ENCODE measurements around the gene ORMDL2. TPM values are rescaled to one million over a fixed set of nuclear protein-coding genes. Genes with fewer than 3 reads are reported as not detected.

Gene ORMDL2
- total RNA-seq, 4 donors from 2014 or later: 29.9 to 31.9 (median 31.1) TPM

DNA sequence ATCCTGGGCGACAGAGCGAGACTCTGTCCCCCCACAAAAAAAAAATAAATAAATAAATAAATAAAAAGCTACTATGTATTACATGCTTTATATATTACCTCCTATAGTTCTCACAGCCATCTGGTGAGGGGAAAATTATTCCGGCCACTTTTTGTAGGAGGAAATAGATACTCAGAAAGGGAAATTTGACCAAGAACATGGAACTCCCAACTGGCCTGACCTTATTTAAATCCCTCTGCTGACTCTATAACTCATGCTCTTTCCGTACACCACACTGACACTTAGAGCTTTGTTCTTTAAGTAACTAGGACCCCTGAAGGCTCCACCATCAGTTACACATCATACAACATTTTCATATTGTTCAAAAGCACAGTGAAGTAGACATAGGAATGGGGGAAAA lies 27.1 kb downstream of the ORMDL2 start:
- H3K27me3 ChIP-seq: peaks cover 0 to 20% (median 0%) of the 10 kb centered on the region in 4 donors
- WGBS, 2 donors: 88 to 92% methylated on average over 4 of the region's 4 CpGs
- H3K27ac ChIP-seq: peak overlapping the region in 2 of 4 donors; percentile 28 to 91
- intact Hi-C loops (cut with DNase I): no loop called here
- peaks cover 0 to 37% (median 5%) of the 10 kb centered on the region in 3 donors for H3K4me1 ChIP-seq
- no peak for DNase-seq
- no peaks in the 10 kb centered on the region for H3K9me3 ChIP-seq
- H3K4me3 ChIP-seq: no peak overlapping the region
- TF ChIP-seq POLR2A (IDR thresholded peaks at IDR 0.05): no peak
- TF ChIP-seq, protein P1, sequence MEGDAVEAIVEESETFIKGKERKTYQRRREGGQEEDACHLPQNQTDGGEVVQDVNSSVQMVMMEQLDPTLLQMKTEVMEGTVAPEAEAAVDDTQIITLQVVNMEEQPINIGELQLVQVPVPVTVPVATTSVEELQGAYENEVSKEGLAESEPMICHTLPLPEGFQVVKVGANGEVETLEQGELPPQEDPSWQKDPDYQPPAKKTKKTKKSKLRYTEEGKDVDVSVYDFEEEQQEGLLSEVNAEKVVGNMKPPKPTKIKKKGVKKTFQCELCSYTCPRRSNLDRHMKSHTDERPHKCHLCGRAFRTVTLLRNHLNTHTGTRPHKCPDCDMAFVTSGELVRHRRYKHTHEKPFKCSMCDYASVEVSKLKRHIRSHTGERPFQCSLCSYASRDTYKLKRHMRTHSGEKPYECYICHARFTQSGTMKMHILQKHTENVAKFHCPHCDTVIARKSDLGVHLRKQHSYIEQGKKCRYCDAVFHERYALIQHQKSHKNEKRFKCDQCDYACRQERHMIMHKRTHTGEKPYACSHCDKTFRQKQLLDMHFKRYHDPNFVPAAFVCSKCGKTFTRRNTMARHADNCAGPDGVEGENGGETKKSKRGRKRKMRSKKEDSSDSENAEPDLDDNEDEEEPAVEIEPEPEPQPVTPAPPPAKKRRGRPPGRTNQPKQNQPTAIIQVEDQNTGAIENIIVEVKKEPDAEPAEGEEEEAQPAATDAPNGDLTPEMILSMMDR (IDR thresholded peaks at IDR 0.05): no peak
- no peaks in the 10 kb centered on the region for H3K36me3 ChIP-seq

DNA sequence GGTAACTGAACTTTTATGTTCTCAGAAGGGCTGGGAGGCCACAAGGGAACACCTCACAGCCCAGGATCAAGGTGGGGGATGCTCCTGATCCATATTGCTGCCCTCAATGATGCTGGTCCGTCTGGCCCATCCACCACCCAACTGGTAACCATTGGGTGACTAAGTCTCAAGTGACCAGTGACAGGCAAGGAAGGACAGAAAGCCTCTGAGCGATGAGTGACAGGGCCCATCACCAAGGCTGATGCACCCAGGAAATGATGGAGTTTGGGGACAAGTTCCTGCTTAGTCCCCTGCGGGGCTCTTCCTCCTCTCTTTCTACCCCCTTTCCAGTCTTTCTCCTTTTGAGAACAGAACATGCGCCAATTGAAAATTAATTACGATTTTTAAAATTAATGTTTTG lies 27.5 kb downstream of the ORMDL2 start:
- DNase-seq: no peak
- H3K4me3 ChIP-seq: no peak overlapping the region
- intact Hi-C loops (cut with DNase I): no loop called here
- 77 to 78% methylated on average over 4 to 5 of the region's 5 CpGs for WGBS, 2 donors
- no peaks in the 10 kb centered on the region for H3K36me3 ChIP-seq
- H3K4me1 ChIP-seq: peaks cover 0 to 37% (median 5%) of the 10 kb centered on the region in 3 donors
- H3K27me3 ChIP-seq: peaks cover 0 to 24% (median 0%) of the 10 kb centered on the region in 4 donors
- peak overlapping the region in 2 of 4 donors; percentile 28 to 91 for H3K27ac ChIP-seq
- TF ChIP-seq, protein P1 (IDR thresholded peaks at IDR 0.05): no peak
- TF ChIP-seq POLR2A (IDR thresholded peaks at IDR 0.05): no peak
- H3K9me3 ChIP-seq: no peaks in the 10 kb centered on the region

DNA sequence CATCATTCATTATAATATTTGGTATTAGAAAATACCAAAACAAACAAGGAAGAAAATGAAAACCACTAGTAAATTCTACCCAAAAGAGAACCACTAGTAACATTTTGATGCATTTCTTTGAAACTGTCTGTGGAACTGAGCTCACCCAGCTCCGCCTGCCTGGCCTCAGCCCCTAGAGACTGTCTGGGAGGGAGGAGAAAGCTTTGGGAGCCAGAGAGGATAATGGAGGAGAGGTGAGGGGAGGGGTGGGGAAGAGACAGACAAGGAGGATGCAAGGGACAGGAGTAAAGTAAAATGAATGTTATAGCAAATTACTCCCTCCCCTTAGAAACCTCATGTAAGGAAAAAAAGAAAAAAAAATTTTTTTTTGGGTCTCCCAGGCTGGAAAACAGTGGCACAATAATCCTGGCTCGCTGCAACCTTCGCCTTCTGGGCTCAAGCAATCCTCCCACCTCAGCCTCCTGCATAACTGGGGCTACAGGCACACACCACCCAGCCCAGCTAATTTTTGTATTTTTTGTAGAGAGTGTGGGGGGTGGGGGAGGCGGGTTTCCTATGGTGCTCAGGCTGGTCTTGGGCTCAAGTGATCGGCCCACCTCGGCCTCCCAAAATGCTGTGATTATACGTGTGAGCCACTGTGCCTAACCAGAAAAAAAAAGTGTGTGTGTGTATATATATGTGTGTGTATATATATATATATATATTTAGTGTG lies 28.1 kb downstream of the ORMDL2 start:
- Histone ChIP-seq H3K27me3 (peaks cover 0 to 25% (median 0%) of the 10 kb centered on the region in 4 donors), H3K27ac (peak overlapping the region in 3 of 4 donors; percentile 81 to 91 (median 90)), H3K36me3 (no peaks in the 10 kb centered on the region), H3K4me1 (peaks cover 0 to 37% (median 5%) of the 10 kb centered on the region in 3 donors), H3K4me3 (no peak overlapping the region), H3K9me3 (no peaks in the 10 kb centered on the region)
- intact Hi-C loops (cut with DNase I): no loop called here
- TF ChIP-seq, protein P1 (IDR thresholded peaks at IDR 0.05): no peak
- TF ChIP-seq POLR2A (IDR thresholded peaks at IDR 0.05): no peak
- no peak for DNase-seq
- WGBS, 2 donors: 80 to 86% methylated on average over 5 to 7 of the region's 7 CpGs

DNA sequence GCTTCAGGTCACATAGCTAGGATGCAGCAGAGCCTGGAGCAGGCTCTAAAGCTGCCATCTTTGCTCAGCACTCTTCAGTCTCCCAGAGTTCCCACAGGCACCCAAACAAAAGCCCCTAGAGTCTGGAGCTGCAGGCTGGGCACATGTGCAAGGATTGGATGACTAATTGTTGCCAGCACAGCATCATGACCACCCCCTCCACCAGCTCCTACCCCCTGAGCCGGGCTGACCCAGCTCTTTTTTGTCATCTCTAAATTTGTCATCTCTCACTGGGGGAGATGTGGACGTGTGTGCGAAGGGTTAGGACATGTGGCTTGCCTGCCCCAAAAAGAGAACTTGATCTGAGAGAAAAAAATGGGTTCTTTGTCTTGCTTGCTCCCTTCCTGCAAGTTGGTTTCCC lies 29.2 kb downstream of the ORMDL2 start:
- no peak for DNase-seq
- 60% methylated on average over 3 of the region's 3 CpGs; no CpG with 5 or more reads in 1 of the 2 donors for WGBS, 2 donors
- H3K4me3 ChIP-seq: no peak overlapping the region

More for the DNA sequence above, 29.2 kb downstream of the ORMDL2 start:
- intact Hi-C loops (cut with DNase I): no loop called here
- H3K36me3 ChIP-seq: no peaks in the 10 kb centered on the region
- peaks cover 0 to 32% (median 5%) of the 10 kb centered on the region in 3 donors for H3K4me1 ChIP-seq
- peaks cover 0 to 25% (median 0%) of the 10 kb centered on the region in 4 donors for H3K27me3 ChIP-seq
- TF ChIP-seq, protein P1 (IDR thresholded peaks at IDR 0.05): no peak
- TF ChIP-seq POLR2A (IDR thresholded peaks at IDR 0.05): peak in 1 of 4 donors; percentile 20
- H3K27ac ChIP-seq: peak overlapping the region; percentile 75 to 91 (median 86)
- no peaks in the 10 kb centered on the region for H3K9me3 ChIP-seq

All from esophagus squamous epithelium (tissue), 5 donors.